Adipocyte (in vitro differentiated cells): Measurements from ENCODE around the gene KIF26A.
A peak's percentile ranks its signal among the peaks of the same experiment; 100 is the strongest.

Source experiments
- DNase-seq: peaks from one replicate; pipeline ENCODE4 v3.0.0-alpha.2; 2015; ENCODE audit warnings: low read depth
- H3K27me3 ChIP-seq: replicated peaks from 2 replicates; pipeline ENCODE4 v1.7.0; 2013; ENCODE audit warnings: mild to moderate bottlenecking, low read length, moderate library complexity; ENCODE audit not compliant: control insufficient read depth, insufficient read depth
- H3K36me3 ChIP-seq: 2 replicates; pipeline ENCODE4 v1.7.0; 2013; ENCODE audit warnings: low read length, mild to moderate bottlenecking, moderate library complexity; ENCODE audit not compliant: control insufficient read depth, insufficient read depth, severe bottlenecking
- H3K4me1 ChIP-seq: 2 replicates; pipeline ENCODE4 v1.7.0; 2013; ENCODE audit warnings: mild to moderate bottlenecking, low read length, moderate library complexity; ENCODE audit not compliant: control insufficient read depth, insufficient read depth
- H3K4me3 ChIP-seq: 2 replicates; pipeline ENCODE4 v1.7.0; 2013; ENCODE audit warnings: mild to moderate bottlenecking, low read length, moderate library complexity
- H3K9ac ChIP-seq: 2 replicates; pipeline ENCODE4 v1.7.0; 2013; ENCODE audit warnings: mild to moderate bottlenecking, low read length, moderate library complexity
- H3K9me3 ChIP-seq: 2 replicates; pipeline ENCODE4 v1.7.0; 2013; ENCODE audit warnings: mild to moderate bottlenecking, low read length, moderate library complexity; ENCODE audit not compliant: control insufficient read depth

The KIF26A gene

GRCh38 chr14:104096318-104096717 is 42.1 kb upstream of the KIF26A start:
- Histone ChIP-seq H3K4me3 (no peak overlapping the region), H3K9me3 (no peaks in the 10 kb centered on the region), H3K9ac (no peak overlapping the region), H3K27me3 (peaks cover 26% of the 10 kb centered on the region), H3K4me1 (no peaks in the 10 kb centered on the region), H3K36me3 (no peaks in the 10 kb centered on the region)
- DNase-seq = no peak

GRCh38 chr14:104096751-104097700 is 41.4 kb upstream of the KIF26A start:
- no peaks in the 10 kb centered on the region for H3K9me3 ChIP-seq
- H3K4me3 ChIP-seq = no peak overlapping the region
- no peaks in the 10 kb centered on the region for H3K4me1 ChIP-seq
- peaks cover 24% of the 10 kb centered on the region for H3K27me3 ChIP-seq
- no peaks in the 10 kb centered on the region for H3K36me3 ChIP-seq
- H3K9ac ChIP-seq = no peak overlapping the region
- DNase-seq = peak; percentile 7

- H3K36me3 ChIP-seq = no peaks in the 10 kb centered on the region
- peaks cover 14% of the 10 kb centered on the region for H3K27me3 ChIP-seq
- H3K4me1 ChIP-seq = no peaks in the 10 kb centered on the region
- H3K4me3 ChIP-seq = no peak overlapping the region
- H3K9me3 ChIP-seq = no peaks in the 10 kb centered on the region
- no peak for DNase-seq
- no peak overlapping the region for H3K9ac ChIP-seq
Measured at GRCh38 chr14:104098272-104099095, 39.9 kb upstream of the KIF26A start.

- no peaks in the 10 kb centered on the region for H3K36me3 ChIP-seq
- H3K9me3 ChIP-seq = no peaks in the 10 kb centered on the region
- H3K4me1 ChIP-seq = no peaks in the 10 kb centered on the region
- no peak overlapping the region for H3K4me3 ChIP-seq
- no peak for DNase-seq
- H3K9ac ChIP-seq = no peak overlapping the region
- peaks cover 12% of the 10 kb centered on the region for H3K27me3 ChIP-seq
Measured at GRCh38 chr14:104099096-104100041, 39.0 kb upstream of the KIF26A start.

GRCh38 chr14:104100171-104101085 is 38.0 kb upstream of the KIF26A start:
- no peak for DNase-seq
- Histone ChIP-seq H3K9me3 (no peaks in the 10 kb centered on the region), H3K4me1 (no peaks in the 10 kb centered on the region), H3K9ac (no peak overlapping the region), H3K27me3 (peaks cover 4% of the 10 kb centered on the region), H3K4me3 (no peak overlapping the region), H3K36me3 (no peaks in the 10 kb centered on the region)

- no peaks in the 10 kb centered on the region for H3K36me3 ChIP-seq
- no peaks in the 10 kb centered on the region for H3K4me1 ChIP-seq
- H3K9me3 ChIP-seq = no peaks in the 10 kb centered on the region
- DNase-seq = no peak
- no peak overlapping the region for H3K4me3 ChIP-seq
- H3K9ac ChIP-seq = no peak overlapping the region
- peaks cover under 1% of the 10 kb centered on the region for H3K27me3 ChIP-seq
Measured at GRCh38 chr14:104101086-104101621, 37.2 kb upstream of the KIF26A start.

GRCh38 chr14:104101651-104102281 is 36.6 kb upstream of the KIF26A start:
- no peaks in the 10 kb centered on the region for H3K4me1 ChIP-seq
- no peak for DNase-seq
- H3K9ac ChIP-seq = no peak overlapping the region
- H3K36me3 ChIP-seq = no peaks in the 10 kb centered on the region
- no peaks in the 10 kb centered on the region for H3K9me3 ChIP-seq
- no peaks in the 10 kb centered on the region for H3K27me3 ChIP-seq
- no peak overlapping the region for H3K4me3 ChIP-seq

- Histone ChIP-seq H3K9me3 (no peaks in the 10 kb centered on the region), H3K27me3 (peaks cover under 1% of the 10 kb centered on the region), H3K9ac (no peak overlapping the region), H3K4me3 (no peak overlapping the region), H3K4me1 (no peaks in the 10 kb centered on the region), H3K36me3 (no peaks in the 10 kb centered on the region)
- DNase-seq = no peak
Measured at GRCh38 chr14:104102282-104102914, 36.0 kb upstream of the KIF26A start.

- Histone ChIP-seq H3K9ac (no peak overlapping the region), H3K27me3 (peaks cover 3% of the 10 kb centered on the region), H3K4me3 (no peak overlapping the region)
Measured at GRCh38 chr14:104103061-104103445, 35.3 kb upstream of the KIF26A start.

More at GRCh38 chr14:104103061-104103445, 35.3 kb upstream of the KIF26A start:
- Histone ChIP-seq H3K9me3 (no peaks in the 10 kb centered on the region), H3K36me3 (no peaks in the 10 kb centered on the region), H3K4me1 (no peaks in the 10 kb centered on the region)
- no peak for DNase-seq
